HepG2 (cell line): ENCODE results near the gene ELAVL2. TPM values are rescaled to one million over a fixed set of nuclear protein-coding genes. Genes with fewer than 3 reads are reported as not detected.

Experiments
- ATAC-seq: fragments of 200-7000 bp; cut with Tn5 transposase; 3 replicates; pipeline ENCODE4 v1.9.1; 2020; ENCODE audit warnings: mild to moderate bottlenecking, moderate library complexity
- BruUV-seq: library from RNA; stranded (reverse); fragments of 400-500 nt; replicated peaks from 2 replicates; lab custom pipeline; 2021; lab: Mats Ljungman, UMichigan
- CTCF ChIA-PET: fragments of 300-600 bp; formaldehyde crosslinking; extraction: SDS; loops from one replicate; lab custom pipeline; 2021; ENCODE audit warnings: low total read pairs, inconsistent platforms, low intra/inter-chr PET ratio; lab: Yijun Ruan, JAX
- POLR2A ChIA-PET: fragments of 350-600 bp; sonication (Branson Sonifier 250); formaldehyde crosslinking; loops from one replicate; lab custom pipeline; 2020; ENCODE audit warnings: antibody characterized with exemption, inconsistent platforms; lab: Yijun Ruan, JAX
- DNase-seq: peaks from one replicate; pipeline ENCODE4 v3.0.0-alpha.2; 2015; ENCODE audit warnings: low spot score
- FAIRE-seq: peaks from 3 replicates; lab custom pipeline; 2011; peaks lifted over from hg19 to GRCh38; lab: Jason Lieb, UNC
- H2AFZ ChIP-seq: one replicate; pipeline ENCODE4 v1.6.1; 2011; ENCODE audit warnings: low read length, inconsistent platforms
- H3K27ac ChIP-seq: fragments of 300-600 bp; 3 replicates; pipeline ENCODE4 v1.8.0; 2011; ENCODE audit warnings: mixed run types, mild to moderate bottlenecking, mixed read lengths, low read length, inconsistent platforms; ENCODE audit not compliant: insufficient read depth; ENCODE audit errors: extremely low read length
- H3K27me3 ChIP-seq, 2 experiments: fragments of 200-600 bp in 1 of 2; 2 replicates in 1 of 2; 3 replicates in 1 of 2; pipeline versions ENCODE4 v1.6.0 to v1.8.0; 2011; ENCODE audit warnings: low read length in 2 of 2, mild to moderate bottlenecking in 2 of 2, moderate library complexity in 2 of 2, inconsistent platforms in 1 of 2; ENCODE audit not compliant: insufficient read depth in 2 of 2, control insufficient read depth in 1 of 2
- H3K36me3 ChIP-seq, 2 experiments: fragments of 200-600 bp in 1 of 2; replicated peaks in 1 of 2; 2 replicates in 1 of 2; 3 replicates in 1 of 2; pipeline versions ENCODE4 v1.5.1 to v1.8.0; 2011; ENCODE audit warnings: low read length in 2 of 2, inconsistent platforms in 1 of 2; ENCODE audit not compliant: insufficient read depth in 2 of 2, control insufficient read depth in 1 of 2
- H3K4me1 ChIP-seq: 2 replicates; pipeline ENCODE4 v1.5.1; 2012; ENCODE audit warnings: low read length, inconsistent platforms; ENCODE audit not compliant: insufficient read depth
- H3K4me2 ChIP-seq: 2 replicates; pipeline ENCODE4 v1.6.0; 2011; ENCODE audit warnings: low read depth, low read length, inconsistent platforms
- H3K4me3 ChIP-seq, 3 experiments: fragments of 200-600 bp in 1 of 3; sonication (generic), shearing (Covaris generic) in 1 of 3; replicated peaks in 1 of 3; 2 replicates each; pipeline ENCODE4 v1.5.1; 2011 to 2016; ENCODE audit warnings: low read length in 3 of 3, inconsistent platforms in 2 of 3, low read depth in 2 of 3, mild to moderate bottlenecking in 2 of 3, control low read depth in 1 of 3, mixed read lengths in 1 of 3; ENCODE audit not compliant: insufficient read depth in 1 of 3
- H3K79me2 ChIP-seq: one replicate; pipeline ENCODE4 v1.6.1; 2011; ENCODE audit warnings: low read length, inconsistent platforms; ENCODE audit not compliant: insufficient read depth
- H3K9ac ChIP-seq: 2 replicates; pipeline ENCODE4 v1.6.0; 2011; ENCODE audit warnings: mild to moderate bottlenecking, low read depth, low read length, inconsistent platforms; ENCODE audit not compliant: insufficient read depth
- H3K9me3 ChIP-seq: 2 replicates; pipeline ENCODE4 v1.5.1; 2012; ENCODE audit warnings: mild to moderate bottlenecking, low read length
- H4K20me1 ChIP-seq: 2 replicates; pipeline ENCODE4 v1.6.0; 2011; ENCODE audit warnings: inconsistent platforms, mild to moderate bottlenecking, low read length, moderate library complexity; ENCODE audit not compliant: insufficient read depth
- ARID2 ChIP-seq: sonication (generic); formaldehyde crosslinking; IDR thresholded peaks from 2 replicates; pipeline ENCODE4 v1.8.1; 2022; ENCODE audit warnings: mild to moderate bottlenecking, missing genetic modification reagents, borderline replicate concordance
- BCLAF1 ChIP-seq: fragments of 450-650 bp; IDR thresholded peaks from 2 replicates; pipeline ENCODE4 v1.6.1; 2017; ENCODE audit warnings: mild to moderate bottlenecking
- EZH2 ChIP-seq: conservative IDR thresholded peaks from 2 replicates; pipeline ENCODE4 v1.6.1; 2012; ENCODE audit warnings: mild to moderate bottlenecking, low read depth, low read length, moderate library complexity
- FOSL1 ChIP-seq: sonication (generic); formaldehyde crosslinking; IDR thresholded peaks from 2 replicates; pipeline ENCODE4 v1.9.0; 2021; ENCODE audit warnings: missing genetic modification reagents, borderline replicate concordance
- IKZF4 ChIP-seq: sonication (generic); formaldehyde crosslinking; IDR thresholded peaks from 2 replicates; pipeline ENCODE4 v1.5.1; 2020; ENCODE audit warnings: borderline replicate concordance, mild to moderate bottlenecking, low read depth, missing genetic modification reagents; ENCODE audit errors: not compliant biosample characterization
- MIER2 ChIP-seq: IDR thresholded peaks from 2 replicates; pipeline ENCODE4 v1.6.1; 2016; ENCODE audit warnings: missing biosample characterization, missing genetic modification reagents
- NR2C2 ChIP-seq: sonication (generic); formaldehyde crosslinking; IDR thresholded peaks from 2 replicates; pipeline ENCODE4 v1.4.0; 2020; ENCODE audit warnings: missing genetic modification reagents, mild to moderate bottlenecking, moderate library complexity, borderline replicate concordance
- SIX1 ChIP-seq: sonication (generic); formaldehyde crosslinking; IDR thresholded peaks from 2 replicates; pipeline ENCODE4 v1.4.0; 2020; ENCODE audit warnings: missing genetic modification reagents, borderline replicate concordance
- TSC22D2 ChIP-seq: sonication (generic); formaldehyde crosslinking; IDR thresholded peaks from 2 replicates; pipeline ENCODE4 v1.5.1; 2020; ENCODE audit warnings: missing genetic modification reagents, mild to moderate bottlenecking, borderline replicate concordance
- ZFP36 ChIP-seq: fragments of 150-350 bp; IDR thresholded peaks from 2 replicates; pipeline ENCODE4 v1.6.1; 2018; ENCODE audit warnings: borderline replicate concordance, low read length, low read depth; ENCODE audit not compliant: partially characterized antibody
- ZFP41 ChIP-seq: sonication (generic); formaldehyde crosslinking; IDR thresholded peaks from 2 replicates; pipeline ENCODE4 v1.4.0; 2020; ENCODE audit warnings: mild to moderate bottlenecking, missing genetic modification reagents, borderline replicate concordance
- ZNF24 ChIP-seq: fragments of 450-650 bp; IDR thresholded peaks from 2 replicates; pipeline ENCODE4 v1.6.1; 2017; ENCODE audit warnings: antibody characterized with exemption, mild to moderate bottlenecking
- ZNF496 ChIP-seq: sonication (generic); formaldehyde crosslinking; IDR thresholded peaks from 2 replicates; pipeline ENCODE4 v1.8.1; 2023; ENCODE audit warnings: mild to moderate bottlenecking, moderate library complexity, missing genetic modification reagents; ENCODE audit not compliant: insufficient replicate concordance
- ZNF780A ChIP-seq: sonication (generic); formaldehyde crosslinking; IDR thresholded peaks from 2 replicates; pipeline ENCODE4 v1.8.0; 2022; ENCODE audit warnings: mild to moderate bottlenecking, missing genetic modification reagents, moderate library complexity
- ZSCAN21 ChIP-seq: sonication (generic); formaldehyde crosslinking; IDR thresholded peaks from 2 replicates; pipeline ENCODE4 v1.8.0; 2022; ENCODE audit warnings: mild to moderate bottlenecking, missing genetic modification reagents, moderate library complexity, borderline replicate concordance
- WGBS: methylation state at CpG from one replicate; pipeline ENCODE4 v1.1.6; 2017; ENCODE audit warnings: low lambda C conversion rate; 5-methylcytosine and 5-hydroxymethylcytosine counted together
- in situ Hi-C: cut with HindIII; loops from 2 replicates; pipeline ENCODE4 v1.10.0; 2017; ENCODE audit warnings: low pct_unique_long_range_greater_than_20kb; ENCODE audit not compliant: extremely low pct_ligation_motif_present
- intact Hi-C: fragments of 100-400 bp; cut with micrococcal nuclease; formaldehyde crosslinking; loops from one replicate; pipeline ENCODE4 v1.10.0; 2022; ENCODE audit not compliant: unreplicated experiment
- polyA plus RNA-seq, 8 experiments: library from polyadenylated mRNA; depleted of rRNA in 3 of 8; stranded (reverse) in 7 of 8; unstranded in 1 of 8; fragments of >200 nt; fragmentation: Illumina TruSeq in 4 of 8; extraction: Trizol in 4 of 8; gene quantifications; 2 replicates each; pipeline versions ENCODE4 v1.2.1 to v1.2.3, GENCODE V29; 2011 to 2016; ENCODE audit warnings: low read depth in 4 of 8, missing spikeins in 1 of 8, mixed read lengths in 1 of 8; ENCODE audit not compliant: insufficient read depth in 1 of 8
- total RNA-seq, 5 experiments: library from RNA; depleted of rRNA; stranded (reverse); fragments of >200 nt; fragmentation: Illumina TruSeq; extraction: Trizol; gene quantifications; 2 replicates each; pipeline ENCODE4 v1.2.3, GENCODE V29; 2016; ENCODE audit warnings: low read depth in 1 of 5
- TF ChIP-seq, protein P1 (sequence below): sonication (generic); formaldehyde crosslinking; IDR thresholded peaks from 2 replicates; pipeline ENCODE4 v1.4.0; 2020; ENCODE audit warnings: missing genetic modification reagents

The ELAVL2 gene
- total and polyA plus RNA-seq, 2 of the 13 experiments (the other 11 are each of a cell fraction or from before 2014, with no cell fraction given), result not detected

DNA sequence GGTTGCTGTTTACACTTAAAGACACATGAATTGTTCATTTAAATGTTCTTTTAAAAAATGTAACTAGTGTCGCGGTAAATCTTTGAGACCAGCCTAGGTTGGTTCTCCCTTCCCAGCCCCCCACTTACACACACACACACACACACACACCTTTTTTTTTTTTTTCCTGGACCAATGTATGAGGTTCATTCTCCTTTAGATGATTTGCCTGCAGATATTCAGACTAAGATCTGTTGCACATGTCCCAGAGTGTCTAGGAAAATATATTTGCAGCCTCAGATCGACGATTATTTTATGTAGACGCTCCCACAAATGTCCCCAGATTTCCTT is 4.4 kb upstream of the ELAVL2 start:
- ATAC-seq (no peak), FAIRE-seq (no peak), DNase-seq (no peak)
- Histone ChIP-seq H3K27ac (no peak overlapping the region), H3K9ac (no peak overlapping the region), H2AFZ (no peak overlapping the region), H4K20me1 (no peaks in the 10 kb centered on the region), H3K9me3 (no peaks in the 10 kb centered on the region), H3K36me3 (no peaks in the 10 kb centered on the region), H3K27me3 (peaks cover 0 to 2% of the 10 kb centered on the region in 2 experiments; a peak in 1 of 5 replicates), H3K4me3 (no peak overlapping the region), H3K4me1 (no peaks in the 10 kb centered on the region), H3K4me2 (no peak overlapping the region), H3K79me2 (no peaks in the 10 kb centered on the region)
- POLR2A ChIA-PET, result no interaction called here
- WGBS, result 3% methylated on average over 5 of the region's 5 CpGs
- CTCF ChIA-PET, result no interaction called here
- intact Hi-C loops (no loop called here), in situ Hi-C loops (no loop called here)
- no TSS peak for BruUV-seq
- TF ChIP-seq ZSCAN21 (CRISPR knock-in tag) (no peak), TSC22D2 (no peak), ZNF780A (CRISPR knock-in tag) (no peak), BCLAF1 (no peak), ARID2 (CRISPR knock-in tag) (no peak), ZFP36 (no peak), FOSL1 (CRISPR knock-in tag) (no peak), IKZF4 (CRISPR knock-in tag) (no peak), ZFP41 (CRISPR knock-in tag) (no peak), ZNF24 (no peak), NR2C2 (CRISPR knock-in tag) (no peak), EZH2 (no peak), MIER2 (CRISPR knock-in tag) (no peak), SIX1 (CRISPR knock-in tag) (no peak), ZNF496 (no peak)
- TF ChIP-seq, protein P1, sequence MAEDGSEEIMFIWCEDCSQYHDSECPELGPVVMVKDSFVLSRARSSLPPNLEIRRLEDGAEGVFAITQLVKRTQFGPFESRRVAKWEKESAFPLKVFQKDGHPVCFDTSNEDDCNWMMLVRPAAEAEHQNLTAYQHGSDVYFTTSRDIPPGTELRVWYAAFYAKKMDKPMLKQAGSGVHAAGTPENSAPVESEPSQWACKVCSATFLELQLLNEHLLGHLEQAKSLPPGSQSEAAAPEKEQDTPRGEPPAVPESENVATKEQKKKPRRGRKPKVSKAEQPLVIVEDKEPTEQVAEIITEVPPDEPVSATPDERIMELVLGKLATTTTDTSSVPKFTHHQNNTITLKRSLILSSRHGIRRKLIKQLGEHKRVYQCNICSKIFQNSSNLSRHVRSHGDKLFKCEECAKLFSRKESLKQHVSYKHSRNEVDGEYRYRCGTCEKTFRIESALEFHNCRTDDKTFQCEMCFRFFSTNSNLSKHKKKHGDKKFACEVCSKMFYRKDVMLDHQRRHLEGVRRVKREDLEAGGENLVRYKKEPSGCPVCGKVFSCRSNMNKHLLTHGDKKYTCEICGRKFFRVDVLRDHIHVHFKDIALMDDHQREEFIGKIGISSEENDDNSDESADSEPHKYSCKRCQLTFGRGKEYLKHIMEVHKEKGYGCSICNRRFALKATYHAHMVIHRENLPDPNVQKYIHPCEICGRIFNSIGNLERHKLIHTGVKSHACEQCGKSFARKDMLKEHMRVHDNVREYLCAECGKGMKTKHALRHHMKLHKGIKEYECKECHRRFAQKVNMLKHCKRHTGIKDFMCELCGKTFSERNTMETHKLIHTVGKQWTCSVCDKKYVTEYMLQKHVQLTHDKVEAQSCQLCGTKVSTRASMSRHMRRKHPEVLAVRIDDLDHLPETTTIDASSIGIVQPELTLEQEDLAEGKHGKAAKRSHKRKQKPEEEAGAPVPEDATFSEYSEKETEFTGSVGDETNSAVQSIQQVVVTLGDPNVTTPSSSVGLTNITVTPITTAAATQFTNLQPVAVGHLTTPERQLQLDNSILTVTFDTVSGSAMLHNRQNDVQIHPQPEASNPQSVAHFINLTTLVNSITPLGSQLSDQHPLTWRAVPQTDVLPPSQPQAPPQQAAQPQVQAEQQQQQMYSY (CRISPR knock-in tag), result no peak
